Tibial artery (tissue), 4 donors: ENCODE data around the gene SYT6.
A peak's percentile ranks its signal among the peaks of the same experiment; 100 is the strongest.
"Not testable (repeated sequence)": the region's sequence is repeated elsewhere in the genome, so short reads cannot be mapped to it uniquely, and the experiment has no call there.

Experiments
- DNase-seq, 2 donors: peaks; one replicate each; pipeline ENCODE4 v3.0.0-alpha.2; 2019
- H3K27ac ChIP-seq, 2 donors: fragments of 200-600 bp; sonication (generic) in 1 of 2; 1 replicate in 1 of 2; 2 replicates in 1 of 2; pipeline ENCODE4 v1.5.1; 2018 to 2019; ENCODE audit warnings: mild to moderate bottlenecking in 1 of 2
- H3K27me3 ChIP-seq, 2 donors: fragments of 200-600 bp; sonication (generic) in 1 of 2; one replicate each; pipeline versions ENCODE4 v1.5.1 to v1.6.0; 2016 to 2019
- H3K36me3 ChIP-seq, 3 donors: fragments of 200-600 bp; sonication (generic) in 2 of 3; one replicate each; pipeline ENCODE4 v1.5.1; 2016 to 2019; ENCODE audit warnings: mild to moderate bottlenecking in 2 of 3
- H3K4me1 ChIP-seq, 4 donors: fragments of 200-600 bp; sonication (generic) in 2 of 4; 1 replicate in 3 of 4; 2 replicates in 1 of 4; pipeline ENCODE4 v1.5.1; 2016 to 2019
- H3K4me3 ChIP-seq, 2 donors: fragments of 200-600 bp; sonication (generic) in 1 of 2; 1 replicate in 1 of 2; 2 replicates in 1 of 2; pipeline ENCODE4 v1.5.1; 2018 to 2019; ENCODE audit warnings: mild to moderate bottlenecking in 2 of 2
- H3K9me3 ChIP-seq, 3 donors: fragments of 200-600 bp; sonication (generic) in 1 of 3; one replicate each; pipeline ENCODE4 v1.5.1; 2016 to 2019
- CTCF ChIP-seq, 2 experiments: fragments of 200-600 bp in 1 of 2; fragments of 450-650 bp in 1 of 2; IDR thresholded peaks; one replicate each; pipeline ENCODE4 v1.5.1; 2017 to 2019; ENCODE audit warnings: antibody characterized with exemption in 2 of 2, mild to moderate bottlenecking in 1 of 2, moderate library complexity in 1 of 2
- intact Hi-C: fragments of 100-400 bp; cut with DNase I; formaldehyde crosslinking; loops from one replicate; pipeline ENCODE4 v1.15.0; 2023; ENCODE audit warnings: low total_unique reads

The SYT6 gene

GRCh38 chr1:114072246-114072645 is 81.4 kb downstream of the SYT6 start:
- DNase-seq, result no peak
- H3K36me3 ChIP-seq, result no peaks in the 10 kb centered on the region
- intact Hi-C loops, result no loop called here
- no peaks in the 10 kb centered on the region for H3K4me1 ChIP-seq
- no peak overlapping the region for H3K4me3 ChIP-seq
- H3K27me3 ChIP-seq, result no peaks in the 10 kb centered on the region
- H3K9me3 ChIP-seq, result peaks cover 0 to 12% (median 12%) of the 10 kb centered on the region in 3 donors
- no peak for TF ChIP-seq CTCF (IDR thresholded peaks at IDR 0.05)
- no peak overlapping the region for H3K27ac ChIP-seq

GRCh38 chr1:114069762-114070161 is 83.9 kb downstream of the SYT6 start:
- H3K4me3 ChIP-seq, H3K36me3 ChIP-seq, DNase-seq, H3K27ac ChIP-seq, intact Hi-C loops, H3K27me3 ChIP-seq, H3K4me1 ChIP-seq: not testable (repeated sequence)
- H3K9me3 ChIP-seq, result peaks cover 0 to 12% (median 12%) of the 10 kb centered on the region in 3 donors

DNA sequence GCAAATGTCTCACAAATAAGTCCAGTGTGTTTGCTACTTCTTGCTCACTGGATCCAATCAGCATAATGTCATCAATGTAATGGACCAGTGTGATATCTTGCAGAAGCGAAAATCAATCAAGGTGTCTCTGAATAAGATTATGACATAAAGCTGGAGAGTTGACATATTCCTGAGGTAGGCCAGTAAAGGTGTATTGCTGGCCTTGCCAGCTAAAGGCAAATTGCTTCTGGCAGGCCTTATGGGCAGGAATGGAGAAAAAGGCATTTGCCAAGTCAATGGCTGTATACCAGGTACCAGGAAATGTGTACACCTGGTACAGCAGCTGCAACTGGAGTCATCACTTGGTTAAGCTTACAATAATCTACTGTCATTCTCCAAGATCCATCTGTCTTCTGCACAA is 85.0 kb downstream of the SYT6 start:
- H3K4me1 ChIP-seq, intact Hi-C loops, H3K27ac ChIP-seq, H3K36me3 ChIP-seq, H3K27me3 ChIP-seq, DNase-seq, H3K4me3 ChIP-seq: not testable (repeated sequence)
- H3K9me3 ChIP-seq, result peaks cover 0 to 12% (median 12%) of the 10 kb centered on the region in 3 donors

- H3K4me1 ChIP-seq, H3K4me3 ChIP-seq, H3K36me3 ChIP-seq, intact Hi-C loops, H3K27ac ChIP-seq, H3K27me3 ChIP-seq, H3K9me3 ChIP-seq: not testable (repeated sequence)
- peak in 1 of 2 donors; percentile 32 for DNase-seq
Measured at GRCh38 chr1:114065671-114066070, 88.0 kb downstream of the SYT6 start.

GRCh38 chr1:114063544-114063943 is 90.1 kb downstream of the SYT6 start:
- intact Hi-C loops, result no loop called here
- TF ChIP-seq CTCF (IDR thresholded peaks at IDR 0.05), result no peak
- Histone ChIP-seq H3K4me3 (no peak overlapping the region), H3K4me1 (no peaks in the 10 kb centered on the region), H3K27me3 (no peaks in the 10 kb centered on the region), H3K9me3 (no peaks in the 10 kb centered on the region), H3K27ac (no peak overlapping the region), H3K36me3 (no peaks in the 10 kb centered on the region)
- DNase-seq, result no peak

GRCh38 chr1:114062477-114063099 is 91.1 kb downstream of the SYT6 start:
- no peak for DNase-seq
- no peaks in the 10 kb centered on the region for H3K4me1 ChIP-seq
- no peaks in the 10 kb centered on the region for H3K9me3 ChIP-seq
- H3K27me3 ChIP-seq, result no peaks in the 10 kb centered on the region
- no peak overlapping the region for H3K4me3 ChIP-seq
- no peak for TF ChIP-seq CTCF (IDR thresholded peaks at IDR 0.05)
- no peaks in the 10 kb centered on the region for H3K36me3 ChIP-seq
- H3K27ac ChIP-seq, result no peak overlapping the region
- intact Hi-C loops, result no loop called here

DNA sequence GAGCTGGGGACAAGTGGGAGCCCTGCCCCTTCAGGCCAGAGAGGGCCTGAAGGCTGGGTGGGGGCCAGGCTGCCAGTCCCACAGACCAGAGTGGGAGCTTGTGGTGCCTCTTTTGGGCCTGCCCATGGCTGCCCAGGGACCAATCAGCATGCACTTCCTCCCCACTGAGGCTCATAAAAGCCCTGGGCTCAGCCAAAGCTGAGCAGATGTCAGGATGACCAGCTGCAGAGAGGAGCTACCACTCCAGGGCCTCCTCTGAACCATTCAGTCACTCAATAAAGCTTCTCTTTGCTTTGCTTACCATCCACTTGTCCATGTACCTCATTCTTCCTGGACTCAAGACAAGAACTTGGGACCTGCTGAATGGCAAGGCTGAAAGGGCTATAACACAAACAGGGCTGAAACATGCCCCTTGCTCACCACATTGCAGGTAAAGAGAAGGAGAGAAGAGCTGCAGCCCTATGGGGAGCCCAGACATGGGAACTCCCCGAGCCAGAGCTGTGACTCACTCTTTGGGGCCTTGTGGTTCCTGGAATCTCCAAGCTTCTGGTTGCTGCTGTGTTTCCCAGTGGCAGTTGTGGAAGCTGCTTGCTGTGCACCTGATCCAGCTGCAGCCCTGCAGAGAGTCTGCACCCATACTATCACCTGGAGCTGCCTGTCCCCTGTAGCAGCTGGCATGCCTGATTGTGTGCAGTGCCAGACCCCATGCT is 92.4 kb downstream of the SYT6 start:
- intact Hi-C loops, result no loop called here
- Histone ChIP-seq H3K4me3 (no peak overlapping the region), H3K27me3 (no peaks in the 10 kb centered on the region), H3K4me1 (no peaks in the 10 kb centered on the region), H3K36me3 (no peaks in the 10 kb centered on the region), H3K9me3 (peaks cover 0 to 7% (median 0%) of the 10 kb centered on the region in 3 donors), H3K27ac (no peak overlapping the region)
- TF ChIP-seq CTCF (IDR thresholded peaks at IDR 0.05), result no peak
- no peak for DNase-seq

DNA sequence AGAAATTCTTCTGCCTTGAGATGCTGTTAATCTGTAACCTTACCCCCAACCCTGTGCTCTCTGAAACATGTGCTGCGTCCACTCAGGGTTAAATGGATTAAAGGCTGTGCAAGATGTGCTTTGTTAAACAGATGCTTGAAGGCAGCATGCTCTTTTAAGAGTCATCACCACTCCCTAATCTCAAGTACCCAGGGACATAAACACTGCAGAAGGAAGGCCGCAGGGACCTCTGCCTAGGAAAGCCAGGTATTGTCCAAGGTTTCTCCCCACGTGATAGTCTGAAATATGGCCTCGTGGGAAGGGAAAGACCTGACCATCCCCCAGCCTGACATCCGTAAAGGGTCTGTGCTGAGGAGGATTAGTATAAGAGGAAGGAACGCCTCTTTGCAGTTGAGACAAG is 95.4 kb downstream of the SYT6 start:
- H3K27me3 ChIP-seq, H3K4me1 ChIP-seq, H3K36me3 ChIP-seq, H3K4me3 ChIP-seq, intact Hi-C loops, H3K9me3 ChIP-seq, H3K27ac ChIP-seq, DNase-seq: not testable (repeated sequence)
